NCI-H187 (cell line): ENCODE results near the gene SPRY4.
"Not testable (repeated sequence)": the region's sequence is repeated elsewhere in the genome, so short reads cannot be mapped to it uniquely, and the experiment has no call there.

Experiments used
- DNase-seq, 2 experiments: peaks; one replicate each; lab custom pipeline; 2025; lab: John Stamatoyannopoulos, UW

Gene SPRY4

DNA sequence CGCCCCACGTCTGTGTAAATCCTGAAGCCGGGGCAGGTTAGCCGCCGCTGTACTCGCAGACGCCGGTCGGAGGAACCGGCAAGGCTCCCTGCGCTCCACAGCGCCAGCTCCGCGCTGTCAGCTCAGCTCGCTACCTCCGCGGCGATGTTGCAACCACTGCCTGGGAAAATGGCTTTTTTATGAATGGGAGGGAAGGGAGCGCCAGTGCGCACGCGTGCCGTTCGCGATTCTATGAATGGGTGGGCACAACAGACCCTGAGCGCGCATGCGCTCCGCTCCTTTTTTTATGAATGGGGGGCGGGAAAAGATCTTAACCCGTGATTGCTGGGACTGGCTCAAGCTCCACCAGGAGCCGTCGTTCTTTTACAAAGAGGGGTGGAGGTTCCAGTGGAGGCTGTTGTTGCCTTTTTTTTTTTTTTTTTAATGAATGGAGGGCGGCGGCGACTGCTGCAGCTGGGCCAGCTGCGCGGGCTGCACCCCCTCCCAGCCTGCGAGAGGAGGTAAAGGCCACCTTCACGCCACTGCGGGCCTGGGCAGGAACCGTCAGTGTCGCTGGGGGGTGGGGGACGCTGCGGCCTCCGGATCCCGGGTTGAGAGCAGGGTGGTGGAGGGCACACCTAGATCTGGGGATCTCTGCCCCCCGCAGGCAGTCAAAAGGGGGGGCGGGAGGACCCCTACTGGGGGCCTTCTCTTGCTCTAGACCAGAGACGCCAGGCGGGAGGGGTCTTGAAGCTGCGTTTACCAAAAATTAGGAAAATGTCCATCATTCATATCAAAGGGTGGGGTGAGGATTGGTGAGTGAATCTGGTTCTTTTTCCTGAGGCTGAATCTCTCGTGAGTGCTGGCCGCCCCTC lies at the start of gene SPRY4:
TSS of gene SPRY4 (minus strand) at position 151 of the 854 bp plus-strand sequence. CDS start 9,913 bp downstream, outside the sequence.
- DNase-seq = peak; percentile 90 to 92

DNA sequence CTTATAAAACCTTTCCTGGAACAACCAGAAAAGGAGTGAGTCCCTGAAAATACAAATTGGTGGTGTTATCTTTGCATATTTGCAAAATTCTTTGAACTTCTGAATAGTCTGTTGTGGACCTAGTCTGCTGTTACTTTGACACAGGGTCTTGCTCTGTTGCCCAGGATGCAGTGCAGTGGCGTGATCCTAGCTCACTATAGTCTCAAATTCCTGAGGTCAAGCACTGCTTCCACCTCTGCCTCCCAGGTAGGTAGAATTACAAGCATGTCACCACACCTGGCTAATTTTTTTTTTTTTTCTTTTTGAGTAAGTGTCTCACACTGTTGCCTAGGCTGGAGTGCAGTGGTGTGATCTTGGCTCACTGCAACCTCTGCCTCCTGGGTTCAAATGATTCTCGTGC lies 43.7 kb upstream of the SPRY4 start:
- no peak for DNase-seq

GRCh38 chr5:142366007-142366406 lies 41.2 kb upstream of the SPRY4 start:
- no peak for DNase-seq

DNA sequence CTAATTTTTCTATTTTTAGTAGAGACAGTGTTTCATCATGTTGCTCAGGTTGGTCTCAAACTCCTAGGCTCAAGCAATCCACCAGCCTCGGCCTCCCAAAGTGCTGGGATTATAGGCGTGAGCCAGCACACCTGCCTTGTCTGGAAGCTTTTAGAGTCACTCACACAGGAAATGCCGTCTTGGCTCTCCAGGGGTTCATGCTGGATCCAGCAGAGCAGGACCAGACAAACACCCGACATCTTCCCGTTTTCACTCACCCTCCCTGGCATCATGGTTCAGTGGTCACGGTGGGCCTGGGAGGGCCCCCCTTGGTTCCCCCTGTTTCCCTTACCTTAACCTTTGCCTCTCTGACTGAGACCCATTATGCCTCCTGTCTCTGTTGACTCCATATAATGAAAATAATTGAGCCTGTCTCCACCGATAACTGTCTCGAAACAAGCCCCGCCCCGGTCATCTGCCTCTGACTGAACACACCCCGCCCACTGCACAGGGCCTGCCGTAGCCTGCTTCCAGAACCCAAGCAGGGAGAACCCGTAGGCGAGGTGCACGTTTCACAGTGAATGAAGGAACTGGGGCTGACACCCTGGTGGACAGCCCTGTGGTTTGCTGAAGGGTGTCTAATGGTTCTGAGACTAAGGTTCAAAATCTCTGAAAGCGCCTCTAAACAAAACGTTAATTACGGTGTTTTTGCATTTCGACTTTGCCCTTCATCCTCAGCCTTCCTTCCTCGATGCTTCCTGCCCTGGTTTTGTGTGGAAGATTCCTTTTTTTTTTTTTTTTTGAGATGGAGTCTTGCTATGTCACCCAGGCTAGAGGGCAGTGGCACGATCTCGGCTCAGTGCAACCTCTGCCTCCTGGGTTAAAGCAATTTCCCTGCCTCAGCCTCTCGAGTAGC lies 39.7 kb upstream of the SPRY4 start:
- DNase-seq = peak; percentile 34 to 48

- no peak for DNase-seq
These were observed 38.8 kb upstream of the SPRY4 start for GRCh38 chr5:142363619-142363963.

DNA sequence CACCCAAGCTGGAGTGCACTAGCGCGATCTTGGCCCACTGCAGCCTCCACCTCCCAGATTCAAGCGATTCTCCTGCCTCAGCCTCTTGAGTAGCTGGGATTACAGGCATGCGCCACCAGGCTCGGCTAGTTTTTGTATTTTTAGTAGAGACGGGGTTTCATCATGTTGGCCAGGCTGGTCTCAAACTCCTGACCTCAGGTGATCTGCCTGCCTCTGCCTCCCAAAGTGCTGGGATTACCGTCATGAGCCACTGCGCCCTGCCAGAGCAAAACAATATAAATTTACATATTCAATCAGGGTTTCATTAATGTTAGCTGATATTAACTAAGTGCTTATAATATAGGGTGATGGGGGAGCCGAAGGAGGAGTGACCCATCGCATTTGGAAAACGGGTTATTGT lies 37.4 kb upstream of the SPRY4 start:
- not testable (repeated sequence) for DNase-seq

GRCh38 chr5:142360607-142361120 lies 35.8 kb upstream of the SPRY4 start:
- DNase-seq = no peak

DNA sequence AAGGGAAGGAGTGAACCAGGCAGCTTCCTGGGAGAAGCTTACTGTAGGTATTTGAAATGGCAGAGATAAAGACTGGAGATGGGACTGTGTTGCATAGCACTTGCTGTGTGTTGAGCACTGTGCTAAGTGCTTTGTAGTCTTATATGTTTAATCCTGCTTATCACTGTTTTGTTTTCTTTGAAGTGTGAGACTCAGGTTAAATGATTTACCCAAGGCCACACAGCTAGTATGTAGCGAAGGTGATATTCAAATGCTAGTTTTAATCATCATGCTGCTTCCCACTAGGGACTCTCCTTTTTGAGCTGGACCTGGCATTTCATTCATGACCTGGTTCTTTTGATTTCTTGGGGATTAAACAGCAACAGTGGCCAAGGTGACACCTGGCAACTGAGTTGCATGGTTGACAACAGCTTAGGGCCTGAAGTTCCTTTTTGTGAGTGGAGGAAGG lies 35.3 kb upstream of the SPRY4 start:
- DNase-seq = no peak

- DNase-seq = no peak
These were observed 33.8 kb upstream of the SPRY4 start for GRCh38 chr5:142358648-142359047.

- DNase-seq = no peak
These were observed 33.3 kb upstream of the SPRY4 start for GRCh38 chr5:142358121-142358520.

GRCh38 chr5:142357469-142358090 lies 32.8 kb upstream of the SPRY4 start:
- no peak for DNase-seq

GRCh38 chr5:142356716-142357468 lies 32.1 kb upstream of the SPRY4 start:
- peak in 1 of 2 experiments; percentile 18 for DNase-seq

DNA sequence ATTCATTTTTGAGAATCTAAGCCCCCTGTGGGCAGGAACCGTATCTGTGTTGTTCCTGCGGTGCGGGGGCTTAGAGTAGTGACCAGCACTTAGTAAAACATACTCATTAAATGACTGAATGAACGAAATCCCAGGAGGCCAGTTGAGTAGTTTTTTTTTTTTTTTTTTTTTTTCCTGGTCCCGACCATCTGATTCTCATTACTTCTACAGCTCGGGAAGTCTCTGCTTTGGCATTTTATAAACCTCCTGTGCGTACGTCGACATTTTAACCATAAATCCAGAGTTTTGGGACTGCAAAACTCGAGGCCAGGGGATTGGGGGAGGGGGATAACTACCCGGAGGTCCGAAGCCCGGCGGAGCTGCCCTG lies 31.5 kb upstream of the SPRY4 start:
- no peak for DNase-seq

GRCh38 chr5:142353071-142353472 lies 28.3 kb upstream of the SPRY4 start:
- DNase-seq = no peak

GRCh38 chr5:142350021-142350420 lies 25.2 kb upstream of the SPRY4 start:
- no peak for DNase-seq

DNA sequence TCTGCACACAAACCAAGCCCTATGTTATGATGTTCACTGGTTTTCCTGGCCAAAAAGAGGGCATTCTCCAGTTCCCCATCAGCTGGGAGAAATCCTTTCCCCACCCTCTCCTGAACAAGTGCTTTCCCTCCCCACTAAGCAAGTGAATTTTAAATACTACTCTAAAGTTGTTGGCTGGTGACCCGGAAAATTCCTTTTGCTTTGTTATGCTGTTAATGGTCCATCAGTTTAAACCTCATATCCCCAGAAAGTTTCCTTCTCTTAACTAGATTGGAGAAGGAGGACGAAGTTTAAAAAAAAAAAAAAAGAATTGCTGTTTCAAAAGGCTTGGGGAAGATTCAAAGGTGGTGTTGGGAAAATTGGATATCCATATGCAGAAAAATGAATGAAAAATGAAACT lies 21.9 kb upstream of the SPRY4 start:
- no peak for DNase-seq

- not testable (repeated sequence) for DNase-seq
These were observed 20.1 kb upstream of the SPRY4 start for GRCh38 chr5:142344915-142345314.

DNA sequence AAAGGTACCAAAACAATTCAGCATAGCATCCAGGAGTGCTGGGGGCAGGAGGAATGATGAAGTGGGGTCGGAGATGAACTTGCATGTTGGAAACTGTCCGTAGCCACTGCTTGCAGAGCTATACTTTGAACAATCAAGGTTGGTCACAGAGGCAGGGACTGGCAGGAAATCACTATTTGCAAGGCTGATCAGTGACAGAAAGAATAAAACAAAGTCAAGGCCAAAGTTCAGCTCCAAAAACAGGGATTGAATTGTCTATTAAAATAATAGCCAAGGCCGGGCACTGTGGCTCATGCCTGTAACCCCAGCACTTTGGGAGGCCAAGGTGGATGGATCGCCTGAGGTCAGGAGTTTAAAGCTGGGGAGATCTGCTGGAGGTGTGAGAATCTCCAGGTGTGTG lies 18.7 kb upstream of the SPRY4 start:
- no peak for DNase-seq

DNA sequence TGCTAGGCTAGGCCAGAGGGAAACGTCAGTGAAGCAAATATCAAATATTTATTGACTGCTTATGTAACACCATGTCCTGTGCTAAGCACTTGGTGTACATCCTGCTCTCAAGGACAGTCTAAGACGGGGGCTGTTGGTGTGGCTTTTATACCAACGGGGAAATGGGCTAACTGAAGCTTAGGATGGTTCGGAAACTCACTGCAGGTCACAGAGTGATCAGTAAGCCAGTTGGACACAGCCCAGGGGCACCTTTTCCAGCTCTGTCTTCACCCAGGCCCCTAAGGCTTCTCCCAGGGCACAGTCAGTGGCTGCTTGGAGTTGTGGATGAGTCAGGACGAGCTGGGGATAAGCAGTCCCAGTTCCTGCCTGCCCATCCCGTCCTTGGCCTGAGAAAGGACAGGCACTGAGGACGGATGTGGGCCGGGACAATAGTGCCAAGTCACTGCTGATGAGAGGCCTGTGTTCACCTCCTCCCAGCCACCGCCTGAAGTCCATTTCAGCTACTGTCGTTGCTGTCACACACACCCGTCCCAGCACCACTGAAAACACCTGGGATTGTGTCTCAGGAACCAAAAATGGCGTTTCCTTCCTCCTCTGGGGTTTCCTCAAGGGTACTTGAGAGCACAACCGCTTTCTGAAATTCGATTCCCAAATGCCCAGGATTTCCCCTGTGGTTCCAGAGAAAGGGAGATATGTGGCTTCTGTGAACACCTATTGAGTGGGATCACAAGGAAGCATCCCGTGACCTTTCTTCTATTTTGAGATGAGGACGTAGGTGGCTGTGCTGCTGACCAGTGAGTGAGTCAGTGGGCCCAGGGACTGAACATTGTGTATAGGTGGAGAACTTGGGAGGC lies 17.5 kb upstream of the SPRY4 start:
- no peak for DNase-seq

GRCh38 chr5:142339781-142340180 lies 15.0 kb upstream of the SPRY4 start:
- no peak for DNase-seq

DNA sequence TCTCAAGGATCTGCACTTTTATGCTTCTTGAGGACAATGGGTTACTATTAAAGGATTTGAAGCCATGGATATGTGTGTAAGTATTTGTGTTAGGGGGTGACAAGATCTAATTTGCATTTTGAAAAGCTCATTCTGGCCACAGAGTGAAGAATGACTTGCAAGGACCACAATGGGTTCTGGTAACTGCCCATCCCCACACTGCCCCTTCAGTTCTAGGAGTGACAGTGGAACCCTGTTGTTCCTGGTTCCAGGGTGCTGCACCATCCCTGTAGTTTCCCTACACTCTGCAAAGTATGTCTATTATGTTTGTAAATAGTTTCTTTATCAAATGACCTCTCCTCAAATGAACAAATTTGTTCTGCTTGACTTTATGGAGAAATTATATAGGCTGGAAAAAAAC lies 9.7 kb upstream of the SPRY4 start:
- DNase-seq = no peak
